HPDE6-E6E7 (cell line): ENCODE data around the gene NOTCH4.

ENCODE experiments used
- DNase-seq: peaks from one replicate; pipeline ENCODE4 v3.0.0; 2011; ENCODE audit warnings: missing footprints; ENCODE audit errors: extremely low spot score

Gene NOTCH4

DNA sequence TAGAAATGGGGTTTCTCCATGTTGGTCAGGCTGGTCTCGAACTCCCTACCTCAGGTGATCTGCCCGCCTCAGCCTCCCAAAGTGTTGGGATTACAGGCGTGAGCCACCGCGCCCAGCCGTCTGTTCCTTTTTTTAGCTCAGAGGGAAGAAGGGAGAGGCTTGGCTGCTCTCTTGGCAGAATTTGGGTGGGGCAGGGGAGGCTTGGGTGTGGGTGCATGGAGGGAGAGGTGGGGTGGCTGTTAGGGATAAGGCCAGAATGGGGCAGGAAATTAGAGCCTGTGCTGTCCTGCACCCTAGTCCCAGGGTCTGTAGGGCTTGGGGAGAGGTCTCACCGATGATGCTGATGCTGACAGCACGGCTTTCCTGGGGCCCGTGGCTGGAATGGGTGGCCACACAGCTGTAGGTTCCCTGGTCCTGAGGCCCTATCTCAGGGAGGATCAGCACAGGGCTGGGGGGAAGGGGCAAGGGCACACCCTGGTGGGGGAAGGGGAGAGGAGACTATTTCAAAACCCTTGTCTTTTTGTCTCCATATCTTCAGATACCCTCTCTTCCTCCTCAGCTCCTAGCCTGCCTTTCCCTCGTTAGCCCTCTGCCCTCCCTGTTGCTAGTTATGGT, 41.8 kb downstream of the NOTCH4 start:
- no peak for DNase-seq

- DNase-seq: no peak
These were observed 42.6 kb downstream of the NOTCH4 start for GRCh38 chr6:32181148-32181702.

DNA sequence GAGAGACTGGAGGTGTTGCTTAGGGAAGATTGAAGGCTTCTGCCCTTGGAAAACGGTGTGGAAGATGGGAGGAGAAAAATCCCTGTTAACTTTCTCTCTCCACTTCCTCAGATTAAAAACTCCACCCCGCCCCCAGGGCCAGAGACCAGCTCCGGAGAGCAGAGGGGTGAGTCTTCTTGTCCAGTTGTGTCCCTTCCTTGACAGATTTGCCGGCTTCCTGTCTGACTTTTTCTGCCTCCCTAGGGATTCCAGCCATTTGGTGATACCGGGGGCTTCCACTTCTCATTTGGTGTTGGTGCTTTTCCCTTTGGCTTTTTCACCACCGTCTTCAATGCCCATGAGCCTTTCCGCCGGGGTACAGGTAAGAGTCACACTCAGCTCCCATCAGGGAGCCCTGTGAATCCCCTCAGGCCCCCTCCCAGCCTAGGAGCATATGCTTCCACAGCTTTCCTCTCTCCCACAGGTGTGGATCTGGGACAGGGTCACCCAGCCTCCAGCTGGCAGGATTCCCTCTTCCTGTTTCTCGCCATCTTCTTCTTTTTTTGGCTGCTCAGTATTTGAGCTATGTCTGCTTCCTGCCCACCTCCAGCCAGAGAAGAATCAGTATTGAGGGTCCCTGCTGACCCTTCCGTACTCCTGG, 44.0 kb downstream of the NOTCH4 start:
- DNase-seq: no peak

GRCh38 chr6:32178547-32179440, 45.1 kb downstream of the NOTCH4 start:
- no peak for DNase-seq

GRCh38 chr6:32177788-32178546, 45.9 kb downstream of the NOTCH4 start, which contains the start of gene RNF5:
TSS of gene RNF5 (plus strand) at chr6:32178405. CDS start at chr6:32178512, 107 bp downstream.
- peak; percentile 99 for DNase-seq

GRCh38 chr6:32177183-32177787, 46.6 kb downstream of the NOTCH4 start:
- no peak for DNase-seq

DNA sequence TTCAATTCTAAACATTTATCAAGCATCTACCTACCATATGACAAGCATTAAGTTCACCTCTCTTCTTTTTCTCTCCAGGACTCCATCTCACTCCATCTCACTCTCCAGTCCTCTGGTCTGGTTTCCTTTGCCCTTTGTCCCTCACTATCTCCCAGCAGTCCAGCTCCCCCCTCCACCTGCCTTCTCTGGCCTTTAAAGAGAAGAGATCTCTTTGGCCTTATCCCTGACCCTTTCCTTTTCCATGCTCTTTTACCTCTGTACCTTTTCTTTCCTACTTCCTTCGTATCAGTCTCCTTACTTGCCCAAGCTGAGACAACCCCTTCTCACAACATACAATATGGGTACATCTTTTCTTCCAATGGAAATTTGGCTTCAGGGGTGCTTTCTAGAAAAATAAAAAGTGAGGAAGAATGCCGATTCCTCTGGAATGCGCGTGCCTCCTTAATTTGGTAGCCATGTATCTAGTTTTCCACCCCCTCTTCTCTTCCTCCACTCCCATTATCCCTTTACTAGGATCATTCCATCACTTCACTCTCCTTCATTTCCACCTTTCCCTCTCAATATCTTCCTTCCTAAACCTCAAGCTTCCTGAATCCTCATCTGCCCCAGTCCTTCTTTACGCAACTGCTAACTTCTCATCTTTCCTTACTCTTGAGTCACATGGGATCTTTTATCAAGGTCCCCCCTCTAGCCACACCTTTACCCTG, 47.2 kb downstream of the NOTCH4 start:
- no peak for DNase-seq

DNA sequence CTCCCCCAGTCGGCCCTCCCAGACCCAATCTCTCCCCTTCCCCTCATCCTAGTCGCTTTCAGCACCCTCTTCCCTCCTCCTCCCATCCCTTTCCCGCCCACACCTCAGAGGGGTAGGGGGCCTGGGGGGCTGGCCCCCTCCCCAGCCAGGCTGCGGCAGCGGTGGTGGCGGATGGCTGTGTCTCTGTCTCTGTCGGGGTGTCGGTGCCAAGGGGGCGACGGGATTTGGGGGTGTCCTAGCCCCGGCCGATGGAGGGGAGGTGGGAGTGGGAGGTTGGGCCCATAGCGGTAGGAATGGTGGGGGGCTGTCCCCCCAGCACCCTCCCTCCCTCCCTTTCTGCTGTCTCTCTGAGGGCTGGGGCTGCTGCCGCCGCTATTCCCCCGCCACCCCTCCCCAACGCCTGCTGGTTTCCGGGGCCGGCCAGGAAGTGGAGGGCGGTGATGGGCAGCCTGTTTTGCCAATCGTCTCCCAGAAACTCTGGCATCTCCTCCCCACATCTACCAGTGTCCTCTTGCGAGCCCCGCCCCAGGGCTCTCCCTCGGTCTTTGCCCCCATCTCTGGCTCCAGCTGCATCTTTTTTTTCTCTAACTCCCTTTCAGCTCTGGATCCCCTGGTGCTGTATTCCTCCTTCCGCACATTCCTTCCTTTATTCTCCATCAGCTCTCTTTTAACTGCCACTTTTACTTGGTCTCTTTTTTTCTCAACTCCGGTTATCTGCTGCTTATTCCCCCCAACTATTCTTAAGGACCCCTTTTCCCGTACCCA, 48.0 kb downstream of the NOTCH4 start, which contains the start of gene AGPAT1:
TSS of gene AGPAT1 (minus strand) at position 374 of the 765 bp plus-strand sequence. CDS start 4,588 bp downstream, outside the sequence.
- peak; percentile 97 for DNase-seq

GRCh38 chr6:32175322-32175710, 48.6 kb downstream of the NOTCH4 start:
- DNase-seq: no peak

DNA sequence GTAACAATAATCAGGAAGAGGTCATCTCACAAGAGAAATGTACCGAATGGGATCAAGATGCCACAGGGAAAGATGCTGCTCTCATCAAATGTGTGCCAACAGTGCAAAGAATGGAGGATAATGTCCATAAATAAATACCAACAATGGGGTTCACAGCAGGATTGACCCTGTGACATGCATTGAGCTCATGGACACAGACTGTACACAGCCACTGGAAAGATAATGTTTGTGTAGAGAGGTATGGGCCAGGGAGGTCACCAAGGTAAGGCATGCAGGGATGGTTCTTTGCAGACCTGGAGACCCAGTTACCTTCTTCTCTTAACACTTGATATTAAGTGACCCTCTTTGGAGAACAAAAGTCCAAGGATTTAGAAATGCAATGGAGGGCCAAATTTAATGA, 49.5 kb downstream of the NOTCH4 start:
- DNase-seq: no peak

GRCh38 chr6:32173051-32173727, 50.7 kb downstream of the NOTCH4 start:
- no peak for DNase-seq

GRCh38 chr6:32171234-32171633, 52.6 kb downstream of the NOTCH4 start:
- no peak for DNase-seq

DNA sequence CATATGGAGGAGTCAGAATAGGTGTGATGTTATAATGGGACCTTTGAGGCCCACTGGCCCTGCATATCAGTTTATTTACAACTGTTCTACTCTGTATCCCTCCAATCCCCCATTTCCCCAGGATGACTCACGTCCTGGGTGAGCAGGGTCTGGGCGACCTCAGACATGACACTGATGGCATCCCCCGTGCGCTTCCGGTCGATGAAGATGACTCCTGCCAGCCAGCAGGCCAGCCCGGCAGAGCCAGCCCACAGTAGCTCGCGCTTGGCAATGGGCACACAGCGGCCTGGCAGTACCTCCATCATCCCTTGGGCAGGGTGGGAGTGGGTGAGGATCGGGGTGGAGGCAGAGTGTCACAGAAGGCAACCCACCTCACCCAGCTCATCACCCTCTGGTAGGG, 53.6 kb downstream of the NOTCH4 start:
- no peak for DNase-seq

GRCh38 chr6:32168807-32169591, 54.9 kb downstream of the NOTCH4 start:
- no peak for DNase-seq

DNA sequence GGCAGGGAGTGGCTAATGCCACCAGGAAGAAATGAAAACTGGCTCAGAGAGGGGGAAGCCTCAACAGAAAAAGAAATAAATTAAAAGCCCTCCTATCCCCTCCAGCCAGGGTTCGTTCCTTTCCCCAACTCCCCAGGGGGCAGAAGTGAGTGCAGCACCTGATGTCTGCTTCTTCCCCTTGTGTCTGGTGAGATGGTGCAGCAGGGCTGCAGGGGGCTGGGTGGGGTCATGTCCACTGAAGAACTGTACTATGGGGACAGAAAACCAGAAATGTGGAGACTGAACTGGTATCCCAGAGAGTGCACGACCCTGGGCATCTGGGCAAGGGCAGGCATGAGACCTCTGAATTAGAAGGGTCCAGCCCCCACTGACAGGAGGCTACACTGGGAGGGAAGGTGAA, 55.5 kb downstream of the NOTCH4 start:
- DNase-seq: no peak

- no peak for DNase-seq
These were observed 56.1 kb downstream of the NOTCH4 start for GRCh38 chr6:32167761-32168262.

DNA sequence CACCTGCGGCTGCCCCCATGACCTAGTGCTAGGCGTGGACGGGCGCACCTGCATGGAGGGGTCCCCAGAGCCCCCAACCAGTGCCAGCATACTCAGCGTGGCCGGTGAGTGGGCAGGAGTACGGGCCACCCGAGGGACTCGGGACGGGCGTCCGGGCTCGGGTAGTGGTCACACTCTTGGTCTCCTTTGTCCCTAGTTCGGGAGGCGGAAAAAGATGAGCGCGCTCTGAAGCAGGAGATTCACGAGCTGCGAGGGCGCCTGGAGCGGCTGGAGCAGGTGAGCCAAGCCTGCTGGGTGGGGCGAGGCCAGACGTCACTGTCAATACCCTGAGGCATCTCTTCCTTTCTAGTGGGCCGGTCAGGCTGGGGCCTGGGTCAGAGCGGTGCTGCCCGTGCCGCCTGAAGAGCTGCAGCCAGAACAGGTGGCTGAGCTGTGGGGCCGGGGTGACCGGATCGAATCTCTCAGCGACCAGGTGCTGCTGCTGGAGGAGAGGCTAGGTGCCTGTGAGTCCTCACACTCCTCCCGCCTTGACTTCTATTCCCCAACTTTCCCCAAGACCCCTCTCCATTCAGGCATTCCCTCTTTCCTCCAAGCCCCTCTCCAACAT, 56.6 kb downstream of the NOTCH4 start:
- no peak for DNase-seq
